ELR (cell line): ENCODE data around the gene CHAC2.

Experiments
- DNase-seq: peaks from one replicate; pipeline ENCODE4 v3.0.0-alpha.2; 2015; ENCODE audit warnings: low read depth

The CHAC2 gene

GRCh38 chr2:53778536-53779162 lies 11.0 kb downstream of the CHAC2 start:
- no peak for DNase-seq

- no peak for DNase-seq
These were observed 12.5 kb downstream of the CHAC2 start for GRCh38 chr2:53780056-53780455.

GRCh38 chr2:53782676-53783075 lies 15.1 kb downstream of the CHAC2 start:
- DNase-seq: no peak

GRCh38 chr2:53784436-53784835 lies 16.8 kb downstream of the CHAC2 start:
- peak; percentile 10 for DNase-seq

GRCh38 chr2:53785366-53785765 lies 17.8 kb downstream of the CHAC2 start:
- DNase-seq: no peak

- peak; percentile 64 for DNase-seq
These were observed 18.7 kb downstream of the CHAC2 start for GRCh38 chr2:53786352-53786704.

- DNase-seq: peak; percentile 85
These were observed 19.4 kb downstream of the CHAC2 start, which contains the start of the genes ASB3 and ERLEC1 for GRCh38 chr2:53786705-53787613. Gene ASB3 (minus strand): TSS chr2:53786953. CDS start chr2:53765572, 21,381 bp downstream. Gene ERLEC1 (plus strand): TSS chr2:53787044. CDS start chr2:53787211, 167 bp downstream.

- DNase-seq: peak; percentile 58
These were observed 20.1 kb downstream of the CHAC2 start for GRCh38 chr2:53787614-53788289.

- DNase-seq: no peak
These were observed 25.7 kb downstream of the CHAC2 start for GRCh38 chr2:53793261-53793660.

- no peak for DNase-seq
These were observed 26.2 kb downstream of the CHAC2 start for GRCh38 chr2:53793821-53794220.

GRCh38 chr2:53801547-53801946 lies 33.9 kb downstream of the CHAC2 start:
- no peak for DNase-seq

- DNase-seq: no peak
These were observed 35.1 kb downstream of the CHAC2 start for GRCh38 chr2:53802617-53803151.

GRCh38 chr2:53811601-53812000 lies 44.0 kb downstream of the CHAC2 start:
- no peak for DNase-seq

- DNase-seq: no peak
These were observed 45.5 kb downstream of the CHAC2 start for GRCh38 chr2:53813151-53813550.

GRCh38 chr2:53818854-53819435 lies 51.3 kb downstream of the CHAC2 start:
- DNase-seq: no peak

- DNase-seq: no peak
These were observed 52.0 kb downstream of the CHAC2 start for GRCh38 chr2:53819634-53820033.

GRCh38 chr2:53820048-53820447 lies 52.4 kb downstream of the CHAC2 start:
- no peak for DNase-seq

- DNase-seq: no peak
These were observed 53.1 kb downstream of the CHAC2 start for GRCh38 chr2:53820711-53821110.

GRCh38 chr2:53821810-53822209 lies 54.2 kb downstream of the CHAC2 start:
- DNase-seq: no peak

- DNase-seq: peak; percentile 44
These were observed 56.0 kb downstream of the CHAC2 start for GRCh38 chr2:53823639-53824038.
